Astrocyte of the cerebellum (primary cell): ENCODE measurements around the gene CREB3.

Source experiments
- DNase-seq: peaks from one replicate; pipeline ENCODE4 v3.0.0-alpha.2; 2011; ENCODE audit warnings: low read depth
- H3K4me3 ChIP-seq: 2 replicates; pipeline ENCODE4 v1.5.1; 2011; ENCODE audit warnings: mild to moderate bottlenecking, low read depth, low read length, moderate library complexity
- in situ Hi-C: cut with HindIII; loops from 2 replicates; pipeline ENCODE4 v1.10.0; 2017; ENCODE audit warnings: low sequenced_read_pairs
- TF ChIP-seq, protein P1 (sequence below): IDR thresholded peaks from 2 replicates; pipeline ENCODE4 v1.5.1; 2012; ENCODE audit warnings: low read length, low read depth, moderate library complexity, mild to moderate bottlenecking; ENCODE audit errors: missing control alignments

CREB3 gene

DNA sequence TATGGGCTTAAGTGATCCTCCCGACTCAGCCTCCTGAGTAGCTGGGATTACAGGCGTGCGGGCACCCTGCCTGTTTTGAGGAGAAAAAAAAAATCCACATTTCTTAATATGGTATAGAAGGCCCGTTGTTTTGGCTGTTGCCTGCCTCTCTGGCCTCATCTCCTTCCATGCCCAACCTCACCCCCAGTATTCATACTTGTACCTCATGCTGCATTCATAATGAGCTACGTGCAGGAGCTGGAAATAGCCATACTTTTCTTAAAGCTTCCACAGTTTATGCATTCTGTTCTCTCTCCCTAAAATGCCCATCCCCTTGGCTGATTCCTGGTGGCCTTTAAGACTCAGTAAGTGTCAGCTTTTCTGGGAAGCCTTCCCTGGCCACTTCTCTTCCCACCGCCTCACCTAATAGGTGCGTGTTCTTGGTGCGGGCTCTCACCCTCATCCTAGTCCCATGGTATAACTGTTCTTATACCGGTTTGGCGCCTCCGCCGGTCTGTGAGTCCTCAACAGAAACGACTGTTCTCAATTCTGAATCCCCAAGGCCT, 40.6 kb upstream of the CREB3 start:
- TF ChIP-seq, protein P1, sequence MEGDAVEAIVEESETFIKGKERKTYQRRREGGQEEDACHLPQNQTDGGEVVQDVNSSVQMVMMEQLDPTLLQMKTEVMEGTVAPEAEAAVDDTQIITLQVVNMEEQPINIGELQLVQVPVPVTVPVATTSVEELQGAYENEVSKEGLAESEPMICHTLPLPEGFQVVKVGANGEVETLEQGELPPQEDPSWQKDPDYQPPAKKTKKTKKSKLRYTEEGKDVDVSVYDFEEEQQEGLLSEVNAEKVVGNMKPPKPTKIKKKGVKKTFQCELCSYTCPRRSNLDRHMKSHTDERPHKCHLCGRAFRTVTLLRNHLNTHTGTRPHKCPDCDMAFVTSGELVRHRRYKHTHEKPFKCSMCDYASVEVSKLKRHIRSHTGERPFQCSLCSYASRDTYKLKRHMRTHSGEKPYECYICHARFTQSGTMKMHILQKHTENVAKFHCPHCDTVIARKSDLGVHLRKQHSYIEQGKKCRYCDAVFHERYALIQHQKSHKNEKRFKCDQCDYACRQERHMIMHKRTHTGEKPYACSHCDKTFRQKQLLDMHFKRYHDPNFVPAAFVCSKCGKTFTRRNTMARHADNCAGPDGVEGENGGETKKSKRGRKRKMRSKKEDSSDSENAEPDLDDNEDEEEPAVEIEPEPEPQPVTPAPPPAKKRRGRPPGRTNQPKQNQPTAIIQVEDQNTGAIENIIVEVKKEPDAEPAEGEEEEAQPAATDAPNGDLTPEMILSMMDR = no peak
- DNase-seq = no peak
- peak overlapping the region; percentile 85 for H3K4me3 ChIP-seq
- in situ Hi-C loops = loop anchor here (5.0 kb wide), 1 partner anchor 35 kb away; no protein-coding TSS in a partner anchor

DNA sequence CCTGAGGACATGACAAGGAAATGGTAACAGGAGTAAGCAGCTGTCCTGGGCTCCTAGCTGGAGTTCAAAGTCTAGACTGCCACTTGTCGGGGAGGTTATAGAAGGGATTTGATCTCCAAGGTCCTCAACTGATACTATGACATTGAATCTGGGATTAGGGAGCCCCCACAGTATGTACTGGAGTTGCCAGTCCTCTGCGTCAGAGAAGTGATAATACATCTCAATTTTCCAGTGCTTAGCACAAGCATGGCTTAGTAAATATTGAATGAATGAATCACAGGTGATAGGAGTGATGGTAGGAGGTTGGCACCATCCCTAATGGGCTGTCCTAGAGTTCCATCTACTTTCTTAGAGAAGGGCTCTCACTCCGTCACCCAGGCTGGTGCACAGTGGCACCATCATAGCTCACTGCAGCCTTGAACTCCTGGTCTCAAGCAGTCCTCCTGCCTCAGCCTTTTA, 36.5 kb upstream of the CREB3 start:
- TF ChIP-seq, protein P1 = no peak
- DNase-seq = no peak
- in situ Hi-C loops = no loop called here
- H3K4me3 ChIP-seq = no peak overlapping the region

DNA sequence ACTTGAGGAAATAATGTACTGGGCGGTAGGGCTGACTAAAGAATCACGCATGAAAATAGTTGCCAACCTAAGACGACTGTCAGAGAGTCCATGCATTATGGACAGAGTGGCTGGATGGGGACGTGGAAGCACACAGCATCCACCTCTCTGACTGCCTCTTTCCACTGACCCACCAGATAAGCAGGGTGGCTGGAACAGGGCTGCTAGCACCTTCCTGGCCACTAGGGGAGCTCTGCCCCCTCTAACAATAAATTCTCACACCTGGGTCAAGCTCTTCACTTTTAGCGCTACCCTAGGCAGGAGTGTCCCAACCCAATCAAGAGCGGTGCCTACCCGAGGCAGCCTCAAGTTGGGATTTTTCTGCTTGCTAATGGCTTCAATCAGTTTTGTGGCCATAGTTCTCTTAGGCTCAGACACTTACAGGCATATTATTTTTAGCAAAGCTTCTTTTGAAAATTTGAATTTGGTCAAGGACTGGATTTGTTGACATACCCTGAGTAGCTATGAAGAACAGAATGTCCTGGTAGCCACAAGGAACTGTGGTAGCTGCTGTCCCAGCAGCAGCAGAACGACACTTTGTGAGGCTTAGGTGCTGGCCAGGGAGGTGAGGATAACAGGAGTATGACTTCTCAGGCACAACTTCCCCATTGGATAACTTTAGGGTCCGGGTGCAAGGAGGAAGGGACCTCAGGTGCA, 35.8 kb upstream of the CREB3 start:
- in situ Hi-C loops = no loop called here
- DNase-seq = no peak
- TF ChIP-seq, protein P1 = peak; percentile 97
- H3K4me3 ChIP-seq = no peak overlapping the region

DNA sequence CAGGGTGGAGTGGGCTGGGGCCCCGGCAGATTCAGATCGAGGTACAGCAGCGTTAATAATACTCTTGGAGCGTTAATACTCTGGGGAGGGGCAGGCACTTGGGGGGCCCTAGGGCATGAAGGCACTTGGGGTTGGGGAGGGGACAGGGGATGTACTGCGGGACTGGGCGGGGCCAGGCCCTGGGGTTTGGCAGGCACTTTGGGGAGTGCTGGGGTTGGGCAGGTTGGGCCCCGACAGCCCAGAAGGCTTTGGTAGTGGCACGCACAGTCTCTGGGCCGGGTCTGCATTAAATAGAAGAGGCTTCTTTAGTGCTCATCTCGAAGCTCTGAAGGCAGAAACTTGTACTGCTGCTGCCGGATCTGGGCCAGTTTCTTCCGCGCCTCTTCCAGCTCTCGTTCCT, 35.0 kb upstream of the CREB3 start:
- H3K4me3 ChIP-seq = no peak overlapping the region
- DNase-seq = no peak
- in situ Hi-C loops = no loop called here
- TF ChIP-seq, protein P1 = no peak

DNA sequence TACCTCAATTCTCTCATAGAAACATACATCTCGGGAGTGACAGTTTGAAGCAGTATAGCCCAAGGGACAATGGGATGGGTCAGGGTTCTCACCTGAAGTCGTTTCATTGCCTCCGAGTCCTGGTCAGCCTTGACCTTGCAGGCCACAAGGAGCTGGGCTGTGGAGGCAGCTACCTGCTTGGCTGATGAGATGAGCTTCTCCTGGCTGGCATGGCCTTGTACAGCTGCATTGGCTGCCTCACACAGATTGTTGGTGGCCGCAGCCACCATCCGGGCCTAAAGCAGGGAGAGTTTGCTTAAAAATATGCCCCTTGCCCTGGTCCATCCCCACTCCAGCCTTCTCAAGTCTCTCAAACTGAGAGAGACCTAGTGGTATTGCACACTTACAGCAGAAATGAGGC, 34.2 kb upstream of the CREB3 start:
- DNase-seq = no peak
- in situ Hi-C loops = no loop called here
- TF ChIP-seq, protein P1 = no peak
- no peak overlapping the region for H3K4me3 ChIP-seq

DNA sequence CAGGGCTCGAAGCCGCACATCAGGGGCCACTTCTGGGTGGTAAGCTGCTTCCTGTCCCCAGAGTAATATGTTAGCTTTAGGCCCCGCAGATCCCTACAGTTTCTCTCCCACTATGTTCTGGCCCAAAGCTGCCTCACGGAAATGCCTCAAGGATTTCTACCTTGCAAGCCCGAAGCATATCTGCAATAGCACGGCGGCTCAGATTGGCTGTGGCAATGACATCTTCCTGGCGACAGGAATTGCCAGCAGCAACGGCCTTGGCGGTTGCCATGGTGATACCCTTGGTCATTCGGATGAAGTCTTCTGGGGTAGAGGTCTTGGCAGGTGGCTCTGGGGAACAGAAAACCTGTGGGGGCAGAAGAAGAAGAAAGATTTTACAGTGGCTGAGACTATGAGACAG, 32.4 kb upstream of the CREB3 start:
- in situ Hi-C loops = no loop called here
- no peak overlapping the region for H3K4me3 ChIP-seq
- TF ChIP-seq, protein P1 = no peak
- DNase-seq = no peak
